ENCODE measurements around the gene VSX2.

DNA sequence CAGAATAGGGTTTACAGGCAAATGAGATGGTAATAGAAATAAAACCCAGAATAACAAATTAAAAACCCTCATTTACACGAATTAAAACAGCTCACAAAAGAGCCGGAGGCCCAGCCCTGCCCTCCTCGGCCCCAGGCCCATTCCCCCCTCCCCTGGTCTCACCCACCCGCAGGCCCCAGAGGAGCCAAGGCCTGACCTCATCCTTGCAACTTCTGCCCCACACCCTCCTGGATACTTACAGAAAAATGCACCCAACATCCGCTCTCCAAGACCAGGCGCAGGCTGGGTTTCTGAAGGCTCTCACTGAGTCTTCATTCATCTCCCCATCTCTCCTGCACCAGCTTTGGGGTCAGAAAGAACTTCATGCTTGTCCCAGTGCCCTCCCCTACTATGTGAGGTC is 16.2 kb upstream of the VSX2 start:
- TF ChIP-seq, protein P1, sequence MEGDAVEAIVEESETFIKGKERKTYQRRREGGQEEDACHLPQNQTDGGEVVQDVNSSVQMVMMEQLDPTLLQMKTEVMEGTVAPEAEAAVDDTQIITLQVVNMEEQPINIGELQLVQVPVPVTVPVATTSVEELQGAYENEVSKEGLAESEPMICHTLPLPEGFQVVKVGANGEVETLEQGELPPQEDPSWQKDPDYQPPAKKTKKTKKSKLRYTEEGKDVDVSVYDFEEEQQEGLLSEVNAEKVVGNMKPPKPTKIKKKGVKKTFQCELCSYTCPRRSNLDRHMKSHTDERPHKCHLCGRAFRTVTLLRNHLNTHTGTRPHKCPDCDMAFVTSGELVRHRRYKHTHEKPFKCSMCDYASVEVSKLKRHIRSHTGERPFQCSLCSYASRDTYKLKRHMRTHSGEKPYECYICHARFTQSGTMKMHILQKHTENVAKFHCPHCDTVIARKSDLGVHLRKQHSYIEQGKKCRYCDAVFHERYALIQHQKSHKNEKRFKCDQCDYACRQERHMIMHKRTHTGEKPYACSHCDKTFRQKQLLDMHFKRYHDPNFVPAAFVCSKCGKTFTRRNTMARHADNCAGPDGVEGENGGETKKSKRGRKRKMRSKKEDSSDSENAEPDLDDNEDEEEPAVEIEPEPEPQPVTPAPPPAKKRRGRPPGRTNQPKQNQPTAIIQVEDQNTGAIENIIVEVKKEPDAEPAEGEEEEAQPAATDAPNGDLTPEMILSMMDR (IDR thresholded peaks at IDR 0.05; ENCODE audit: poor library complexity, severe bottlenecking) = no peak
- TF ChIP-seq TAF1 (IDR thresholded peaks at IDR 0.05; ENCODE audit: low read depth) (no peak), EZH2 (IDR thresholded peaks at IDR 0.05; ENCODE audit: borderline replicate concordance, insufficient read depth, low read length, poor library complexity, severe bottlenecking) (no peak), MXI1 (conservative IDR thresholded peaks at IDR 0.05; ENCODE audit: poor library complexity, severe bottlenecking) (no peak), POLR2AphosphoS5 (IDR thresholded peaks at IDR 0.05) (no peak)

Measured in neural cell (in vitro differentiated cells).